Measurements from ENCODE around the gene FGF14.

Gene FGF14

DNA sequence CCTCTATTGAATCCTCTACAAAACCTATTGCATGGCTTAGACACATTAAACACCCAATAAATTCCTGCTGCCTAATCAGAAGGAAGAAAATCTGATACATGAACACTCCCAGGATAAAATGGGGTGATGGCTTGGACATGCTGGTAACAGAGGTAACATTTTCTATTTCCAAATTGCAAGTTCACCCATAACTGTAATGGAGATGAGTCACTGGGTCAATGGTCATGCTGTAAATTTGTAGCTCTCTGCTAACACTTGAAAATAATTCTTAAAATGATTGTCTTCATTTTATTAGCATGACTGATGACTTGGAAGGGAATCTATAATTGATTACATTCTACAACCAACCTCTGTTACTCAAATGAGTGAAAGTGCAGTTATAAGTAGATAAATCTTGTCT, 434.1 kb downstream of the FGF14 start:
- DNase-seq = no peak

- no peak for DNase-seq
These were observed 434.6 kb downstream of the FGF14 start for GRCh38 chr13:101967216-101967615.

GRCh38 chr13:101965096-101965495, 436.8 kb downstream of the FGF14 start:
- DNase-seq = no peak

DNA sequence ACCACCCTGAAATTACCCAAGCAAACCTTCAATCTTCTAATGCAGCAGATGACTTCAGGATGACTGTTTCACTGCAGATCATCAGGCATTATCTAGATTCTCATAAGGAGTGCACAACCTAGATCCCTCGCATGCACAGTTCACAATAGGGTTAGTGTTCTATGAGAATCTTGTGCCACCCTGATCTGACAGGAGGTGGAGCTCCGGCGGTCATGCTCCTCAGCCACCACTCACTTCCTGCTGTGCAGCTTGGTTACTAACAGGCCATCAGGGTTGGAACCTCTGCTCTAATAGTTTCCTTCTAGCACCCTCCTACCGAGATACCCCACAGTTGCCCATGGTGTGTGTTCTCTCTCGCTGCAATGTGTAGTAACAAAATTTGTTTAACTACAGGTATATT, 442.8 kb downstream of the FGF14 start:
- no peak for DNase-seq

- no peak for DNase-seq
These were observed 446.1 kb downstream of the FGF14 start for GRCh38 chr13:101955764-101956163.

GRCh38 chr13:101951114-101951513, 450.7 kb downstream of the FGF14 start:
- no peak for DNase-seq

GRCh38 chr13:101949681-101950080, 452.2 kb downstream of the FGF14 start:
- DNase-seq = no peak

GRCh38 chr13:101946401-101946800, 455.4 kb downstream of the FGF14 start:
- no peak for DNase-seq

DNA sequence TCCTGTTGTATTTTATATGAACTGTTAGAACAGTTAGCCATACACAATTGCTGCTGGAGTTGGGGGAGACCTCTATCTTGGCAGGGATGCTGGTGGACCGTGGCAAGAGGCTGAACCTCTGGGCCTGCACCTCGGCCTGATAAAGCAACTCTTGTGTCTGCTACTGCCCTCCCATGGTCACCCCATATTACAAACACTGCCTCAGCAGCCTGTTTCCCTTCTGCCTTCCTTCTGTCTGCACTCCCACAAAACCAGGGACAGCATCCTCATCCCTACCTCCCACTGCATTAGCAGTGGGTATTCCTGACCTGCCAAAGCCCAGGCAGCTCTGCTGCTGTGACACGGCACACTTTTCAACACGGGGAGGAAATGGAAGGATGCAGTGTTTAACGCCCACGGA, 456.4 kb downstream of the FGF14 start:
- DNase-seq = no peak

GRCh38 chr13:101944521-101944920, 457.3 kb downstream of the FGF14 start:
- no peak for DNase-seq

GRCh38 chr13:101942535-101943157, 459.2 kb downstream of the FGF14 start:
- DNase-seq = no peak

GRCh38 chr13:101942038-101942437, 459.8 kb downstream of the FGF14 start:
- DNase-seq = peak; percentile 78

GRCh38 chr13:101941095-101941783, 460.6 kb downstream of the FGF14 start:
- DNase-seq = peak; percentile 22

- no peak for DNase-seq
These were observed 462.5 kb downstream of the FGF14 start for GRCh38 chr13:101939370-101939769.

- no peak for DNase-seq
These were observed 466.0 kb downstream of the FGF14 start for GRCh38 chr13:101935828-101936227.

DNA sequence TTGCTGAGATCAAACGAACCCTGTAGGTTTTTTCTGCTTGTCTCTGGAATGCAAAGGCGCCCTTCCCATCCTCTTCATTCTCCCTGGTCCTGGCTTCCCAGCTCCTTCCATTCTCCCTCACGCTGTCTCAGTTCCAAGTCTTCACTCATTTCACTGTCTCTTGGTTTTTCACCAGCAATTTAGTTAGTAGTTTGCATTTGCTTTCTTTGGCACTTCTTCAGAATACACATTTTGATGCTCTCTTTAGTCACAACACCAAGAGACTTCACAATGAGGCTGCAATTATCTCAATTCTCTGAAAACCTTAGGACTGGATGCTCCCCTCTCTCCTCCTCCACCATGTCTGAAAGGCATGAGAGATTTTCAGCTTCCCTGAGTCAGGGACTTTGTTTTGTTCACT, 470.7 kb downstream of the FGF14 start:
- DNase-seq = no peak

- DNase-seq = no peak
These were observed 471.5 kb downstream of the FGF14 start for GRCh38 chr13:101930331-101930730.

GRCh38 chr13:101925731-101926130, 476.1 kb downstream of the FGF14 start:
- peak; percentile 56 for DNase-seq

GRCh38 chr13:101919541-101920181, 482.2 kb downstream of the FGF14 start:
- DNase-seq = peak; percentile 91

- DNase-seq = peak; percentile 94
These were observed 483.8 kb downstream of the FGF14 start for GRCh38 chr13:101917833-101918661.

DNA sequence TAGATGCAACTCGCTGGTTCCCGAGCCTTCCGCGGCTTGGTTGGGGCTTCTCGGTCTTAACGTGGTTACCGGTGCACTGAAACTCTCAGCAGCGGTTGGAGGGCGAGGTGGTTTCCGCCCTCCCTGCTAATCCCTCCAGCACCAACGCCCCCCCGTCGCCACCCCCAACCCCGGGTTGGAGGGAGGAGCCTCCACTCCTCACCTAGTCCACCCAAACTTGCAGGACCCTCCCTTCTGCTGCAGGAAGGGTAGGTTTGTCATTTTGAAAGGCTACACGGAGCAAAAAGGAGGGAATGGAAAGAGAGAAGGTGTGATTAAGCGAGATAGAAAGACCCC, 484.4 kb downstream of the FGF14 start:
- peak; percentile 84 for DNase-seq

DNA sequence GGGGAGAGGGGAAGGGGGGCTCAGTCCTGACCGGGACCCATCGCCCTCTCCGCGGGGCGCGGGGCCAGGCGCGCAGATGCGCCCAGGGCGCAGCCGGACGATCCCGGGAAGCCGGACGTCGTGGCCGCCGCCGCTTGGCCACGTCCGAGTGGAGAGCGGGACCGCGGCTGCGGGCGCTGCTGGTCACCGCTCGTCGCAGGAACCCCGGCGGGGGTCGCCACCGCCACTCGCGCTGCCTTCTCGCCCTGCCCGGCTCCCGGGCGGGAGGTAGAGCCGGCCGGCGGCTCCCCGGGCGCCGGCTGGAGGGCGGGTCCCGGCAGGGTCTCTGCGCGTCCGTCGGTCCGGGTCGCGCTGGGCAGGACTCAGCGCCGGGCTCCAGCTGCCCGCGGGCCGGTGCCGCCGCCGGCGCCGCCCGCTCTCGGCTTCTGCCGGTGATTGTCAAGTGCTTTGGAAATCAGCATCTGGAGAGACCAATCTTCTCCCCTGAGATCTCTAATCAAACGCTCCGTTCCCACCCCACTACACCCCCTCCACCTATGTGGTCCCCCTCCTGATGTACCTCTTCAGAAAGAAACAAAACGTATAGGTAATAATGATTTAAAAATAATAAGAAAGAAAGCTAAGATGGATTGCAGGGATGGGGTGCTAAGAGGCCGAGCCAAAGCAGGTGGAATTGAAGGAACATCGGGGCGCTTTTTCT, 484.9 kb downstream of the FGF14 start:
- no peak for DNase-seq
